ENCODE results near the gene RGS10. TPM values are rescaled to one million over a fixed set of nuclear protein-coding genes. Genes with fewer than 3 reads are reported as not detected.

Gene RGS10
- total and polyA plus RNA-seq, 2 of the 8 experiments (the other 6 are each of a cell fraction or from before 2014, with no cell fraction given): 5.5 to 13.1 TPM

DNA sequence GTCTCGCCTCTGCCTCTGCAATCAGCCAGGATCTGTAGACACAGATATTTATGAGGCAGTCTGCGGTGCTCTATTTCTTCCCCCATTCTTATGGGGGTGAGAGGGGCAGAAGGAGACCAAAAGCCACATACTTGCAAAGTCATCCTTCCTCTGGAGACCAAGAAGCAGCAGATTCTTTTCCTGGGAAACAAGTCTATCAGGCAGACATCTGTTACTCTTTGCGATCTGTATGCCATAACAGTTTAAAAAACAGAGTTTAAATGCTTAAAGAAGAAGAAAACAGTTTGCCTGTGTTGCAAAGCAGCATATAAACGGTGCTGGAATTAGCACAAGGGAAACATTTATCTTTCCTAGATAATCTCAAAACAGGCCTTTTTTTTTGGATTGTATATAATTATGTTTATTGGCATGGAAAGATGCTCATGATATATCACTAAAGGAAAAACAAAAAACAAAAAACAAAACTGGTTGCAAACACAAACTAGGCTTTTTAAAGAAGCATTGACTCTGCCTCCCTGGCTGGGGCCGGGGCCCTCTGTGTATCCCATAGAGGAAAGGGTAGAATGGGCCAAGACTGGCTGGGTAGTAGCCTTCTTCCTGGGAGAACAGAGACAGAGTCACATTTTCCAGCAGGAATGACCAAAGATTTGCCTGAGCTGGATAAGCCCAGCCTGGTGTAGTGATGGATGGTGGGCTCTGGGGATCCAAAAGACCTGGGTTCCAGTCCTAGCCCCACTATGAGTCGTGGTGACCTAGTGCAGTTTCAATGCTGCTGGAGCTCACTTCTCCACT, 50.4 kb downstream of the RGS10 start:
- Histone ChIP-seq H3K4ac (replicated peaks; ENCODE audit: insufficient read length, low read depth, low read length) (no peak overlapping the region), H2BK12ac (ENCODE audit: low read depth, low read length) (no peak overlapping the region), H3K4me2 (ENCODE audit: insufficient read depth in 1 of 2, low read depth in 2 of 2, low read length in 2 of 2) (no peak overlapping the region), H3K23ac (ENCODE audit: insufficient read length) (no peak overlapping the region), H3K4me1 (replicated peaks in 1 of 4; ENCODE audit: control insufficient read depth in 3 of 4, insufficient read depth in 4 of 4, low read length in 3 of 4) (peaks cover 0 to 4% (median 0%) of the 10 kb centered on the region in 4 experiments; a peak in 3 of 7 replicates), H3K4me3 (ENCODE audit: extremely low read depth in 1 of 4, insufficient read depth in 2 of 4, low read depth in 3 of 4, low read length in 4 of 4) (no peak overlapping the region), H3K79me1 (ENCODE audit: low read depth, low read length) (no peaks in the 10 kb centered on the region; the same call in 1 of the 2 replicates), H2BK120ac (replicated peaks; ENCODE audit: low read depth, low read length) (no peak overlapping the region), H3K27ac (ENCODE audit: low read depth, low read length) (no peak overlapping the region), H2AK5ac (ENCODE audit: low read depth, low read length) (no peak overlapping the region), H3K18ac (ENCODE audit: extremely low read depth, low read length) (no peak overlapping the region), H2AFZ (ENCODE audit: low read length) (no peak overlapping the region), H3K27me3 (replicated peaks in 1 of 4; ENCODE audit: control insufficient read depth in 3 of 4, extremely low read depth in 1 of 4, insufficient read depth in 3 of 4, low read length in 3 of 4) (peaks cover 0 to 3% (median 0%) of the 10 kb centered on the region in 4 experiments; a peak in 3 of 7 replicates), H3K23me2 (ENCODE audit: low read depth, low read length) (no peaks in the 10 kb centered on the region; the same call in 1 of the 2 replicates), H3K9me3 (ENCODE audit: insufficient read depth in 2 of 2, low read depth in 1 of 2, low read length in 1 of 2) (no peaks in the 10 kb centered on the region), H3K9ac (replicated peaks in 1 of 4; ENCODE audit: extremely low read depth in 1 of 4, low read depth in 3 of 4, low read length in 3 of 4) (no peak overlapping the region), H4K5ac (ENCODE audit: insufficient read length, low read depth, low read length) (no peak overlapping the region), H4K20me1 (replicated peaks in 1 of 2; ENCODE audit: control insufficient read depth in 1 of 2, insufficient read depth in 2 of 2, low read length in 2 of 2) (peaks cover 0 to 1% of the 10 kb centered on the region in 2 experiments), H3K56ac (replicated peaks; ENCODE audit: insufficient read length, low read depth, low read length) (no peak overlapping the region), H2BK15ac (ENCODE audit: low read length) (no peak overlapping the region), H2BK5ac (ENCODE audit: low read depth, low read length) (no peak overlapping the region), H3K36me3 (ENCODE audit: control insufficient read depth in 2 of 4, insufficient read depth in 4 of 4, low read length in 3 of 4) (no peaks in the 10 kb centered on the region), H4K8ac (ENCODE audit: extremely low read depth, insufficient read depth, low read length) (no peak overlapping the region), H4K91ac (replicated peaks; ENCODE audit: insufficient read length, low read length) (no peak overlapping the region), H3K14ac (ENCODE audit: insufficient read length) (no peak overlapping the region), H2BK20ac (ENCODE audit: low read length) (no peak overlapping the region), H3K79me2 (ENCODE audit: control insufficient read depth in 1 of 2, insufficient read depth in 2 of 2, low read length in 2 of 2) (no peaks in the 10 kb centered on the region)
- FAIRE-seq: no peak
- no peak for DNase-seq (ENCODE audit: low read depth in 1 of 2, low spot score in 2 of 2)
- 84% methylated on average over 6 of the region's 6 CpGs; no CpG with 5 or more reads in 1 of the 2 experiments for WGBS, 2 experiments (ENCODE audit: extremely low coverage in 1 of 2, insufficient coverage in 1 of 2, insufficient read length in 1 of 2, insufficient replicate concordance in 2 of 2, low coverage in 1 of 2, low lambda C conversion rate in 2 of 2, missing lambda C conversion rate in 1 of 2)
- CTCF ChIA-PET (ENCODE audit: partially characterized antibody): interaction anchor here (1.4 to 3.7 kb wide), 2 partner anchors 43 to 293 kb away, joined by 3 to 16 read pairs; no protein-coding TSS in a partner anchor
- POLR2A ChIA-PET (ENCODE audit: partially characterized antibody): no interaction called here
- TF ChIP-seq RNF2 (IDR thresholded peaks at IDR 0.05; ENCODE audit: borderline replicate concordance, low read depth, low read length, missing control alignments, poor library complexity, severe bottlenecking) (no peak), NANOG (IDR thresholded peaks at IDR 0.05; ENCODE audit: insufficient read depth, low read depth, low read length, poor library complexity, severe bottlenecking) (no peak), POU5F1 (IDR thresholded peaks at IDR 0.05; ENCODE audit: low read depth, low read length) (no peak), POLR2AphosphoS5 (IDR thresholded peaks at IDR 0.05; ENCODE audit: low read depth, low read length) (no peak), JUN (IDR thresholded peaks at IDR 0.05; ENCODE audit: low read depth, low read length) (no peak), BRCA1 (IDR thresholded peaks at IDR 0.05; ENCODE audit: low read depth, low read length) (no peak), CREB1 (IDR thresholded peaks at IDR 0.05) (no peak), EZH2 (IDR thresholded peaks at IDR 0.05; ENCODE audit: low read depth, low read length, severe bottlenecking) (no peak), EGR1 (IDR thresholded peaks at IDR 0.05; ENCODE audit: borderline replicate concordance, low read depth, low read length) (no peak)
- TF ChIP-seq, protein P1, sequence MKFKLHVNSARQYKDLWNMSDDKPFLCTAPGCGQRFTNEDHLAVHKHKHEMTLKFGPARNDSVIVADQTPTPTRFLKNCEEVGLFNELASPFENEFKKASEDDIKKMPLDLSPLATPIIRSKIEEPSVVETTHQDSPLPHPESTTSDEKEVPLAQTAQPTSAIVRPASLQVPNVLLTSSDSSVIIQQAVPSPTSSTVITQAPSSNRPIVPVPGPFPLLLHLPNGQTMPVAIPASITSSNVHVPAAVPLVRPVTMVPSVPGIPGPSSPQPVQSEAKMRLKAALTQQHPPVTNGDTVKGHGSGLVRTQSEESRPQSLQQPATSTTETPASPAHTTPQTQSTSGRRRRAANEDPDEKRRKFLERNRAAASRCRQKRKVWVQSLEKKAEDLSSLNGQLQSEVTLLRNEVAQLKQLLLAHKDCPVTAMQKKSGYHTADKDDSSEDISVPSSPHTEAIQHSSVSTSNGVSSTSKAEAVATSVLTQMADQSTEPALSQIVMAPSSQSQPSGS (IDR thresholded peaks at IDR 0.05; ENCODE audit: low read length): no peak

Measured in H1 (cell line).